GM12872 (cell line): ENCODE data around the gene BCL2A1.

Source experiments
- CTCF ChIP-seq: IDR thresholded peaks from 3 replicates; pipeline ENCODE4 v1.5.1; 2011; ENCODE audit warnings: low read depth, mild to moderate bottlenecking, low read length, moderate library complexity; ENCODE audit not compliant: insufficient read depth

Gene BCL2A1

DNA sequence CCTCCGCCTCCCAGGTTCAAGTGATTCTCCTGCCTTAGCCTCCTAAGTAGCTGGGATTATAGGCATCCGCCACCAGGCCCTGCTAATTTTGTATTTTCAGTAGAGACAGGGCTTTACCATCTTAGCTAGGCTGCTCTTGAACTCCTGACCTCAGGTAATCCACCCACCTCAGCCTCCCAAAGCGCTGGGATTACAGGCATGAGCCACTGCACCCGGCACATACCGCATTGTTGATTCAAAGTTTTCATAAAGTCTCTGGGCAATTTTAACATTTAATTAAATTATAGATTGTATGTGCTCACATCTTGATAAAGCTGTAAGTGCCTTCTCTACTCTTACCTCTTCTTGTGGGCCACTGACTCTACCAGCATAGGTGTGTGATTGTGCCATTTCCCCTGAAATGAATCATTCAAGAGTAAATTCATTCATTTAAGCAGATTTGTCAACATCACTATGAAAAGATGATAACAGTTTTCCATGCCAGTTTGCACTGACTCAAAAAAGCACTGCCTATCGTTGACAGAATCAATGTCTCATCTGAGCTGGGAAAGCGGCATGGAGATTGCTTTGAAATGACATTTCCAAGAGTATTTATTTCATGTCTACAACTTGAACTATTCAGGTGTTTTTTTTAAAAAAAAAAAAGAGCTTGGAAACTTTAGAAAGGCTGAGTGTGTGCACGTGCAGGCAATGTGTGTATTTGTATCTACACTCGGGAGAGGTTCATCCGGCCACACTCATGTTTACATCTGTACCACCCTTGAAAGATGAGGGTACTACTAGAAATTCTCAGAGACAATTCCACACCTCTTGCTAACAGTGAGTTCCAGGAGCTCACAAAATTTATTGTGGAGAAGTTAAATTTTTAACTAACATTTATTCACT lies 3.5 kb downstream of the BCL2A1 start:
- TF ChIP-seq CTCF = no peak

- TF ChIP-seq CTCF = no peak
These were observed 4.2 kb downstream of the BCL2A1 start for GRCh38 chr15:79966634-79967297.

- no peak for TF ChIP-seq CTCF
These were observed 5.0 kb downstream of the BCL2A1 start for GRCh38 chr15:79965846-79966630.

DNA sequence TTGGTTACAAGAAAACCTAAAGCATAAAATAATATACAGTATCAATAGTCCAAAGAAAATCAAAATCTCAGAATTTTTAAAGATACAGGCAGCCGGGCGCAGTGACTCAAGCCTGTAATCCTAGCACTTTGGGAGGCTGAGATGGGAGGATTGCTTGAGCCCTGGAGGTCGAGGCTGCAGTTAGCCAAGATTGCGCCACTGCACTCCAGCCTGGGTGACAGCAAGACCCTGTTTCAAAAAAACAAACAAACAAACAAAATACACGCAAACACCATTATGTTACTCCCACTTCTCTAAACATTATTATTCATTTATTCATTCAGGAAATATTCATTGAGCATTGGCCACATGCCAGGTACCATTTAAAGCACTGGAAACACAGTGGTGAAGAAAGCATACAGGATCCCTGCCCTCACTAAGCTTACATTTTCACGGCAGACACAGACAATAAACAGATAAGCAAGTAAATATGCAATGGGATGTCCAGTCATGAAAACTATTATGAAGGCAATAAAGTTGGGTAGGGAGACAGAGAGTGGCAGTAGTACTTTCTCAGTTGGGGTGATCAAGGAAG lies 6.7 kb downstream of the BCL2A1 start:
- TF ChIP-seq CTCF = no peak

DNA sequence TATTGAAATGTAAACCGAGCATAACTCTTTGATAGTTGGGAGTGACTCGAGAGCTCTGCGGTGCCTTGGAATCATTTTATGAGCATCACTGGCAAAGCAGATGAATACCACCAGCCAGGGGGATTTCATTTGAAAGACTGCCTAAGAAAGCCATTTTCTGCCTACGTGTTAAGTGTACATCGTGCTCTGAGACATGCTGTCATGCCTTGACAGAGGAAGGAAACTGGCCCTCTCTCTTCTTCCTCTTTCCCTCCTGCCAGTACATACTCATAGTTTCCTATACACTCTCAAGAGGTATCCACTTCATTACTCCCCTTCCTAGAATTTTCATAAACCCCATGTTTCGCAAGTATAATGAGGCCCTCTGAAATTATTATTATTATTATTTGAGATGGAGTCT lies 8.8 kb downstream of the BCL2A1 start:
- no peak for TF ChIP-seq CTCF

- no peak for TF ChIP-seq CTCF
These were observed 10.3 kb downstream of the BCL2A1 start for GRCh38 chr15:79960502-79961212.

- TF ChIP-seq CTCF = no peak
These were observed 13.3 kb downstream of the BCL2A1 start for GRCh38 chr15:79957741-79958140.
